Body of pancreas (tissue), 4 donors: ENCODE data around the gene GRID2. TPM values are rescaled to one million over a fixed set of nuclear protein-coding genes. Genes with fewer than 3 reads are reported as not detected.

ENCODE experiments used
- ATAC-seq: fragments of 150-250 bp; one replicate; pipeline ENCODE4 v1.9.1; 2016
- DNase-seq, 4 donors: peaks; one replicate each; pipeline ENCODE4 v3.0.0-alpha.2; 2019
- H3K27ac ChIP-seq, 4 donors: fragments of 200-600 bp; sonication (generic); 1 replicate in 3 of 4; 2 replicates in 1 of 4; pipeline versions ENCODE4 v1.5.1 to v1.6.1; 2016 to 2019; ENCODE audit warnings: mild to moderate bottlenecking in 1 of 4, mixed read lengths in 1 of 4, moderate library complexity in 1 of 4
- H3K27me3 ChIP-seq, 2 donors: fragments of 200-600 bp; sonication (generic); one replicate each; pipeline ENCODE4 v1.6.0; 2016; ENCODE audit warnings: mild to moderate bottlenecking in 1 of 2
- H3K36me3 ChIP-seq, 2 donors: fragments of 200-600 bp; sonication (generic); replicated peaks in 1 of 2; 2 replicates each; pipeline ENCODE4 v1.5.1; 2016; ENCODE audit warnings: low read depth in 2 of 2; ENCODE audit not compliant: insufficient read depth in 1 of 2
- H3K4me1 ChIP-seq: fragments of 200-600 bp; sonication (generic); one replicate; pipeline ENCODE4 v1.6.0; 2016
- H3K4me3 ChIP-seq, 2 donors: fragments of 200-600 bp; sonication (generic); 1 replicate in 1 of 2; 2 replicates in 1 of 2; pipeline ENCODE4 v1.5.1; 2016 to 2019
- H3K9me3 ChIP-seq, 3 donors: fragments of 200-600 bp; sonication (generic); 1 replicate in 2 of 3; 2 replicates in 1 of 3; pipeline ENCODE4 v1.5.1; 2016
- POLR2A ChIP-seq, 3 donors: fragments of 450-650 bp; IDR thresholded peaks; one replicate each; pipeline ENCODE4 v1.6.1; 2016; ENCODE audit warnings: antibody characterized with exemption in 3 of 3, mild to moderate bottlenecking in 2 of 3
- WGBS, 2 donors: methylation state at CpG; one replicate each; pipeline ENCODE4 v1.1.5; 2017; 5-methylcytosine and 5-hydroxymethylcytosine counted together
- intact Hi-C: fragments of 100-400 bp; cut with DNase I; formaldehyde crosslinking; loops from one replicate; pipeline ENCODE4 v1.15.1; 2023
- total RNA-seq, 2 donors: library from RNA; depleted of rRNA; stranded (reverse); fragments of >200 nt; gene quantifications; one replicate each; pipeline ENCODE4 v1.1.0, GENCODE V29; 2016
- TF ChIP-seq, protein P1 (sequence below), 7 experiments: fragments of 450-650 bp in 4 of 7; fragments of 200-600 bp in 3 of 7; sonication (generic) in 3 of 7; IDR thresholded peaks; one replicate each; pipeline ENCODE4 v1.5.1; 2016 to 2019; ENCODE audit warnings: antibody characterized with exemption in 7 of 7

Gene GRID2
- total RNA-seq, 2 donors from 2014 or later: not detected

DNA sequence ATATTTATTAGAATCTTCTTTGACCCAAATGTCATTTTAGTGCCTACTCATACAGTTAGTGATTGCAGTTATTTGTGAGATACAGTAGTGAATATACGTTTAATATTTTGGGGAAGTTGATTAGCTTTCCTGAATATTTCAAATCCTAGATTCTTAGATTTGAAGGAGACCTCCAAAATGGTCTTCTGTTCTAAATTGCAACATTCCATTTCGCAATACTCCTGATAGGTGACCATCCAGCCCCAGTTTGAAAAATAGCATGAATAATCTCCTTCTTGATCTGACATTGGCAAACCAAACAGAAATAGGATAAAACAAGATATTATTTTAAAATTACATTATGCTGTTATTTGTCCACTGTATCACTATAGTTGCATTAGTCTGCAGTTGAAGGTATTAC is 505.6 kb downstream of the GRID2 start:
- ATAC-seq (no peak), DNase-seq (no peak)
- intact Hi-C loops: no loop called here
- no peak overlapping the region for H3K4me3 ChIP-seq
- no peaks in the 10 kb centered on the region for H3K27me3 ChIP-seq
- WGBS, 2 donors: 72 to 80% methylated on average over 2 of the region's 2 CpGs
- no peak overlapping the region for H3K27ac ChIP-seq
- no peaks in the 10 kb centered on the region for H3K36me3 ChIP-seq
- no peaks in the 10 kb centered on the region for H3K9me3 ChIP-seq
- H3K4me1 ChIP-seq: no peaks in the 10 kb centered on the region
- TF ChIP-seq, protein P1, sequence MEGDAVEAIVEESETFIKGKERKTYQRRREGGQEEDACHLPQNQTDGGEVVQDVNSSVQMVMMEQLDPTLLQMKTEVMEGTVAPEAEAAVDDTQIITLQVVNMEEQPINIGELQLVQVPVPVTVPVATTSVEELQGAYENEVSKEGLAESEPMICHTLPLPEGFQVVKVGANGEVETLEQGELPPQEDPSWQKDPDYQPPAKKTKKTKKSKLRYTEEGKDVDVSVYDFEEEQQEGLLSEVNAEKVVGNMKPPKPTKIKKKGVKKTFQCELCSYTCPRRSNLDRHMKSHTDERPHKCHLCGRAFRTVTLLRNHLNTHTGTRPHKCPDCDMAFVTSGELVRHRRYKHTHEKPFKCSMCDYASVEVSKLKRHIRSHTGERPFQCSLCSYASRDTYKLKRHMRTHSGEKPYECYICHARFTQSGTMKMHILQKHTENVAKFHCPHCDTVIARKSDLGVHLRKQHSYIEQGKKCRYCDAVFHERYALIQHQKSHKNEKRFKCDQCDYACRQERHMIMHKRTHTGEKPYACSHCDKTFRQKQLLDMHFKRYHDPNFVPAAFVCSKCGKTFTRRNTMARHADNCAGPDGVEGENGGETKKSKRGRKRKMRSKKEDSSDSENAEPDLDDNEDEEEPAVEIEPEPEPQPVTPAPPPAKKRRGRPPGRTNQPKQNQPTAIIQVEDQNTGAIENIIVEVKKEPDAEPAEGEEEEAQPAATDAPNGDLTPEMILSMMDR (IDR thresholded peaks at IDR 0.05): no peak
- no peak for TF ChIP-seq POLR2A (IDR thresholded peaks at IDR 0.05)

DNA sequence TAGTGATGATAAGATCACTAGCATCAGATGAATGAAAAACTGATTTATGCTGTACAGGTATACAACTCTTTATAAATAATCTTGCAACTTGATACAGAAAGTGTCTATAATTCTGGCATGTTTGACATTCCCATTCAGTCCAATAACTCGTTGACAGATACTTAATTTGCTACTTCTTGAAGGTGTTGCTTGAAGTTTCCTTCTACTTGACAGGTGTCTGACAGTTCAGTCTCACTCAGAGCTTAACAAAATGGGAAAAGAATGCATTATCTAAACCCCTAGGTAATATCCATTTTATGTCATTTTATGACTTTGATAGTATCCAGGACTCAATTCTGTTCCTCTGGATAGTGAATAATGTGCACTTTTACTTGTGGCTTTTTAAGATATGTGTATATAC is 508.9 kb downstream of the GRID2 start:
- no peak for DNase-seq
- ATAC-seq: no peak
- TF ChIP-seq POLR2A (IDR thresholded peaks at IDR 0.05): no peak
- TF ChIP-seq, protein P1 (IDR thresholded peaks at IDR 0.05): no peak
- Histone ChIP-seq H3K4me1 (no peaks in the 10 kb centered on the region), H3K36me3 (no peaks in the 10 kb centered on the region), H3K9me3 (no peaks in the 10 kb centered on the region), H3K27ac (no peak overlapping the region), H3K4me3 (no peak overlapping the region), H3K27me3 (no peaks in the 10 kb centered on the region)
- 32 to 35% methylated on average over 1 of the region's 1 CpG for WGBS, 2 donors
- intact Hi-C loops: no loop called here

DNA sequence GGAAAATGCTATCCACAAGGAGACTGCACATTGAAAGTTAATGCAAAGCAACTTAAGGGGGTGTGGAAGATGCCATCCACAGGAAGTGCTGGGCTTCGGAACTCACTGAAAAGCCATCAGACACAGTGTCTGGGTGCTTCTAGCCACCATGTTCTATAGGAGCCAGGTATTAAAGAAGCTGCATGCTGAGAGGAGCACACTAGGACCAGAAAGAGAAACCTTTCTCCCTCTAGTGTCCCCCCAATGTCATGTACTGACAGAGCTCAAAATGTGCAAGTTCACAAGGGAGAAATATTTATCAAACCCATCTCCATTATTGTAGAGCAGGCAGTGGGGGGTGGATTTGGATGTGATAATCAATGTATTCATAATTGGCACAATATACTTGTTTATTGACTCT is 510.9 kb downstream of the GRID2 start:
- no peak overlapping the region for H3K4me3 ChIP-seq
- DNase-seq: no peak
- WGBS, 2 donors: 83 to 100% methylated on average over 1 of the region's 1 CpG

DNA sequence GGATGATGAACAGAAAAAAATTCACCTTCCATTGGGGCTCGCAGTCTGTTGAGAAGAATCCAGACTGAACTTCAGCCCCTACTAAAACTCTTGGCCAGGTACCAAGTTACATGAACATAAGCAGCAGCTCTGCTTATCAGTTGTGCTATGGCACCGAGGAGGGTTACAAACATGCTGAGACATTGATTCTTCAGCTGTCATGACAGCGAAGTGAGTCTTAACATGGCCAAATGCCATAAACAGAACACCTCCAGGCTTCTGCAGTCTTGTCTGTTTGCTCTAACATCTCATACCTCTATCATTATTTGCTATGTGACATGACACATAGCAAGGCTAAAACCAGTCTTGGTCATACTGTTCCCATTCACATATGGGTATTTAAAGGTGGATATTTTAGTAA is 521.5 kb downstream of the GRID2 start:
- H3K9me3 ChIP-seq: no peaks in the 10 kb centered on the region
- TF ChIP-seq, protein P1 (IDR thresholded peaks at IDR 0.05): no peak
- DNase-seq: no peak

More for the DNA sequence above, 510.9 kb downstream of the GRID2 start:
- H3K36me3 ChIP-seq: no peaks in the 10 kb centered on the region
- H3K27ac ChIP-seq: no peak overlapping the region
- H3K27me3 ChIP-seq: no peaks in the 10 kb centered on the region
- no peak for ATAC-seq
- TF ChIP-seq POLR2A (IDR thresholded peaks at IDR 0.05): no peak
- TF ChIP-seq, protein P1 (IDR thresholded peaks at IDR 0.05): no peak
- H3K9me3 ChIP-seq: no peaks in the 10 kb centered on the region
- intact Hi-C loops: no loop called here
- no peaks in the 10 kb centered on the region for H3K4me1 ChIP-seq

DNA sequence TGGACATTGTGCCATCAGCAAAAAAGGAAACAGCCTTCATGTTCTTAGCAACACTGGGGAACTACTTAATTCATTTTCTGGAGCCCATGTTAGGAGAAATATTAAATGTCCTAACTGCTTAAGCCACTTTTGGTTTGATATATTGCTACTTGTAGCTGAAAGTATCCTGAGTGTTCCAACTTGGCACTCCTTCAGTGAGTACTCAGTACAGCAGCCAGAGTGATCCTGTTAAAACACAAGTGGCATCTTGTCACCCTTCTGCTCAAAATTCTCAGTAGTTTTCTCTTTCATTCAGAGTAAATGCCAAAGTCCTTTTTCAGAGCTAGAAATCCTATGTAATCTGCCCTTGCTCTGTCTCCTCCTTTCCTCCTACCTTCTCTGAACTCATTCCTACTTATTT is 522.0 kb downstream of the GRID2 start:
- H3K9me3 ChIP-seq: no peaks in the 10 kb centered on the region
- intact Hi-C loops: no loop called here
- no peaks in the 10 kb centered on the region for H3K4me1 ChIP-seq
- H3K27me3 ChIP-seq: no peaks in the 10 kb centered on the region
- no peak overlapping the region for H3K27ac ChIP-seq
- DNase-seq (no peak), ATAC-seq (no peak)
- no peak overlapping the region for H3K4me3 ChIP-seq
- H3K36me3 ChIP-seq: no peaks in the 10 kb centered on the region
- TF ChIP-seq, protein P1 (IDR thresholded peaks at IDR 0.05): no peak
- no peak for TF ChIP-seq POLR2A (IDR thresholded peaks at IDR 0.05)

More for the DNA sequence above, 521.5 kb downstream of the GRID2 start:
- H3K4me1 ChIP-seq: no peaks in the 10 kb centered on the region
- ATAC-seq: no peak
- 22 to 27% methylated on average over 3 of the region's 3 CpGs for WGBS, 2 donors
- no peak overlapping the region for H3K4me3 ChIP-seq
- H3K36me3 ChIP-seq: no peaks in the 10 kb centered on the region
- H3K27me3 ChIP-seq: no peaks in the 10 kb centered on the region
- no peak overlapping the region for H3K27ac ChIP-seq
- intact Hi-C loops: no loop called here
